Cardiac fibroblast (primary cell): ENCODE measurements around the gene EEFSEC.

Experiments
- DNase-seq, 2 donors: peaks; one replicate each; pipeline versions ENCODE4 v3.0.0 to v3.0.0-alpha.2; 2010; ENCODE audit warnings: low read depth in 2 of 2
- H3K4me3 ChIP-seq, 2 donors: replicated peaks in 1 of 2; 1 replicate in 1 of 2; 2 replicates in 1 of 2; pipeline ENCODE4 v1.5.1; 2011; ENCODE audit warnings: low read depth in 2 of 2, low read length in 2 of 2, mild to moderate bottlenecking in 2 of 2, moderate library complexity in 1 of 2
- CTCF ChIP-seq: IDR thresholded peaks from one replicate; pipeline ENCODE4 v1.5.1; 2011; ENCODE audit warnings: low read depth, mild to moderate bottlenecking, low read length, inconsistent platforms

Gene EEFSEC

GRCh38 chr3:128301186-128302023 lies 148.1 kb downstream of the EEFSEC start:
- DNase-seq = no peak
- no peak overlapping the region for H3K4me3 ChIP-seq
- TF ChIP-seq CTCF = no peak

DNA sequence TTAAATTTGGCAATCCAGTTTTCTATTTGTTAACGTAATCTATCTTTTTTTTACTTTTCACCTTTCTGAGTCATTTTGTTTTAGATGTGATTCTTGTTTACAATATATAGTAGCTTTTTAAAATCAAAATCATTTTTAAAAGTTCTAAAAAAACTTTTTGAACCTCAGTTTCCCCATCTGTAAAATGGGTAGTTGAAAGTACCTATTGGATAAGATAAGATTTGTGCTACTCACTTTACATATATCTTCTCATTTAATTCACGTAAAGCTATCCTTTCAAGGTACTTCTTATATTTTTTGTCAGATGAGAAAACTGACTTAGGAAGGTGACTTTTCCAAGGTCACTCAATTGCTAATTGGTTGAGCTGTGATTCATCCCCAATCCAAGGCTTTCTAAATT lies 153.2 kb downstream of the EEFSEC start:
- DNase-seq = no peak
- no peak for TF ChIP-seq CTCF

GRCh38 chr3:128307029-128307633 lies 153.8 kb downstream of the EEFSEC start:
- TF ChIP-seq CTCF = no peak
- no peak overlapping the region for H3K4me3 ChIP-seq
- no peak for DNase-seq

More for the DNA sequence above, 153.2 kb downstream of the EEFSEC start:
- no peak overlapping the region for H3K4me3 ChIP-seq

DNA sequence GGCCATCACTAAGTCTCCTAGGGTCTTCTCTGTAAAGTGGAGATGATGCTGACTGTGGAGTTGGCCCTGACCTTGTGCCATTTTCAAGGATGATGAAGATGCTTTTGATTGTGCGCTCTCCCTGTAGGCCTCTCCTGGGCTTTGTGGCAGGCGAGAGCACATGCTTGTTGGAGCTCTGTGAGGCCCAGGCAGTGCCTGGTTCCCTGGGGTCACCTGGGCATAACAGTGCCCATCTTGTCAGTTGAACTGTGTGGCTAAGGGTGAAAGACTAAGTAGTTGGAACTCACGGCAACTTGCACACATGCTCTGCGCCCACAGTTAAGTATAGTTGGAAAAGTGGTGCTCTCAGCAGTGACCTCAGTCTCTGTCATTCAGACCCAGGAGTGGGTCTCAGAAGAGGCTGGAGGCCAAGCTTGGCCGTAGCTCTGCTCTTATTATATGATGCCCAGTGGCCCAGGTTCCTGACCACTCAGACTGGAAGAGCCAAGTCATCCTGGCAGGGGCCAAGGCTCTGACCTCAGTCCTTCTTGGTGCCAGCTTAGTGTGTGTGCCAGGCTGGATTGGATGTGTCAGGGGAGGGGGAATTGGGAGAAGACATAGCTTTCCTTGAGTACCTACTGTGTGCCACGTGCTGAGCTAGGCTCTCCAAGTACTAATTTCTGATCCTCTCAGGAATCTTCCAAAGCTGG lies 154.6 kb downstream of the EEFSEC start:
- H3K4me3 ChIP-seq = no peak overlapping the region
- no peak for DNase-seq
- TF ChIP-seq CTCF = no peak

- DNase-seq = no peak
- TF ChIP-seq CTCF = no peak
- H3K4me3 ChIP-seq = no peak overlapping the region
These were observed 155.7 kb downstream of the EEFSEC start for GRCh38 chr3:128309026-128309425.

DNA sequence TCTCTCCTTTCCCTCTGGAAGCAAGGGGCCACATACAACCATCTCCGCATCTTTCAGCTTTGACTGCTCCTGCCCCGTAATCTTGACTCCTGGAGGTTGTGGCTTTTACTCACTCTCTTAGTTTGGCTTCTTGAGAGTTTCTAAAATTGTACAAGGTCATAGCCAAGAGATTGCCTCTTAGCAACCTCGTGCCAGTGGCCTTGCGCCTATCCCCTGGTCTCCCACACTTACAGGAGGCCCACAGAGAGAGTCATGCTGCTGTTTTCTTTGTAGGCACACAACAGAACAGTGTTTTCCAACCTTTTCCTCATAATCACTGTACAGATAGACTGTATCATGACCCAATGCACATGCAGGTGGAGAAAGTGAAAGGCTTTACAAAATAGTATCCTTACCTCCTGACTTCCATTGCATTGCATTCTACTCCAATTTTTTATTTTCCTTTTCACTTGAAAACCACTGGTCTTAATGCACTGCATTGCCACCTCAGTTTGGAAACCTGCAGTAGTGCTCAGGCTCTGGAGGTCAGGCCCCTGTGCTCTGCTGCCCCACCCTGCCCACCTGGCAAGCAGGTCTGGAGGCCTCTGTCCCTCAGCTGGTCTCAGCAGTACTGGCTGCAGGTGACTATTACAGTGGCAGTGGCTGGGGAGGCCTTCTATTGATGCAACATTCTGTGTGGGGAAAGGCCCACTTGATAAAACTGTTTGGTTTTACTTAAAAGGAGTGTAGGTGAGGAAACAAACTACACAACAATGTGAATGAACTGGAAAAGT lies 157.2 kb downstream of the EEFSEC start:
- no peak for DNase-seq
- TF ChIP-seq CTCF = no peak
- H3K4me3 ChIP-seq = no peak overlapping the region
